HepG2 (cell line): ENCODE results near the gene HSF2BP. TPM values are rescaled to one million over a fixed set of nuclear protein-coding genes. Genes with fewer than 3 reads are reported as not detected.

Source experiments
- AGO1 ChIP-seq: fragments of 200-400 bp; formaldehyde crosslinking; IDR thresholded peaks from 2 replicates; pipeline ENCODE4 v1.6.1; 2017; ENCODE audit warnings: mild to moderate bottlenecking, low read depth, low read length, moderate library complexity; ENCODE audit not compliant: poor library complexity, severe bottlenecking
- ARNTL ChIP-seq: sonication (generic); formaldehyde crosslinking; IDR thresholded peaks from 2 replicates; pipeline ENCODE4 v1.4.0; 2020; ENCODE audit warnings: mild to moderate bottlenecking, missing genetic modification reagents
- FIP1L1 ChIP-seq: fragments of 200-400 bp; formaldehyde crosslinking; IDR thresholded peaks from 2 replicates; pipeline ENCODE4 v1.6.1; 2018; ENCODE audit warnings: low read depth, mild to moderate bottlenecking, low read length, moderate library complexity, borderline replicate concordance; ENCODE audit not compliant: insufficient read depth
- HDAC6 ChIP-seq: fragments of 200-600 bp; sonication (generic); IDR thresholded peaks from 2 replicates; pipeline ENCODE4 v1.7.0; 2017; ENCODE audit warnings: mild to moderate bottlenecking, antibody characterized with exemption, low read length, low read depth
- ISL2 ChIP-seq: sonication (generic); formaldehyde crosslinking; IDR thresholded peaks from 2 replicates; pipeline ENCODE4 v1.5.0; 2020; ENCODE audit warnings: missing genetic modification reagents
- MATR3 ChIP-seq: sonication (generic); formaldehyde crosslinking; IDR thresholded peaks from 2 replicates; pipeline ENCODE4 v1.4.0; 2020; ENCODE audit warnings: missing genetic modification reagents
- NONO ChIP-seq, 2 experiments: fragments of 450-650 bp in 1 of 2; sonication (generic) in 1 of 2; formaldehyde crosslinking in 1 of 2; IDR thresholded peaks in 1 of 2; conservative IDR thresholded peaks in 1 of 2; 2 replicates each; pipeline versions ENCODE4 v1.6.1 to v1.8.0; 2017 to 2022; ENCODE audit warnings: mild to moderate bottlenecking in 1 of 2, missing genetic modification reagents in 1 of 2, moderate library complexity in 1 of 2
- PHF20 ChIP-seq: sonication (generic); formaldehyde crosslinking; IDR thresholded peaks from 2 replicates; pipeline ENCODE4 v1.5.0; 2020; ENCODE audit warnings: mild to moderate bottlenecking, missing genetic modification reagents
- SMC3 ChIP-seq: IDR thresholded peaks from 2 replicates; pipeline ENCODE4 v1.6.1; 2011; ENCODE audit warnings: low read length, improper control_type of control experiment
- SRSF9 ChIP-seq: fragments of 200-400 bp; formaldehyde crosslinking; IDR thresholded peaks from 2 replicates; pipeline ENCODE4 v1.6.1; 2018; ENCODE audit warnings: borderline replicate concordance, mild to moderate bottlenecking, low read depth, low read length; ENCODE audit not compliant: insufficient read depth, poor library complexity, severe bottlenecking
- THAP11 ChIP-seq: IDR thresholded peaks from 2 replicates; pipeline ENCODE4 v1.6.1; 2016; ENCODE audit warnings: missing biosample characterization, missing genetic modification reagents
- U2AF1 ChIP-seq: fragments of 200-400 bp; formaldehyde crosslinking; optimal IDR thresholded peaks from 2 replicates; pipeline ENCODE3; 2017; ENCODE audit warnings: mild to moderate bottlenecking, low read depth, low read length
- ZBTB42 ChIP-seq: sonication (generic); formaldehyde crosslinking; IDR thresholded peaks from 2 replicates; pipeline ENCODE4 v1.5.0; 2020; ENCODE audit warnings: mild to moderate bottlenecking, missing genetic modification reagents
- ZNF10 ChIP-seq: sonication (generic); formaldehyde crosslinking; IDR thresholded peaks from 2 replicates; pipeline ENCODE4 v1.4.0; 2020; ENCODE audit warnings: mild to moderate bottlenecking, low read depth, missing genetic modification reagents, borderline replicate concordance
- ZNF441 ChIP-seq: sonication (generic); formaldehyde crosslinking; IDR thresholded peaks from 2 replicates; pipeline ENCODE4 v1.7.0; 2021; ENCODE audit warnings: missing genetic modification reagents, borderline replicate concordance
- ZNF547 ChIP-seq: sonication (generic); formaldehyde crosslinking; IDR thresholded peaks from 2 replicates; pipeline ENCODE4 v1.5.1; 2020; ENCODE audit warnings: mild to moderate bottlenecking, missing genetic modification reagents
- ZNF577 ChIP-seq: sonication (generic); formaldehyde crosslinking; IDR thresholded peaks from 2 replicates; pipeline ENCODE4 v1.4.0; 2020; ENCODE audit warnings: mild to moderate bottlenecking, low read depth, missing genetic modification reagents, borderline replicate concordance
- ZNF614 ChIP-seq: IDR thresholded peaks from 2 replicates; pipeline ENCODE4 v1.6.1; 2018; ENCODE audit warnings: missing biosample characterization, missing genetic modification reagents, inconsistent platforms, borderline replicate concordance
- ZNF646 ChIP-seq: sonication (generic); formaldehyde crosslinking; IDR thresholded peaks from 2 replicates; pipeline ENCODE4 v1.9.0; 2021; ENCODE audit warnings: mild to moderate bottlenecking, missing genetic modification reagents
- ZNF720 ChIP-seq: sonication (generic); formaldehyde crosslinking; IDR thresholded peaks from 2 replicates; pipeline ENCODE4 v1.4.0; 2020; ENCODE audit warnings: missing genetic modification reagents
- ZNF816 ChIP-seq: sonication (generic); formaldehyde crosslinking; IDR thresholded peaks from 2 replicates; pipeline ENCODE4 v1.8.0; 2022; ENCODE audit warnings: missing genetic modification reagents, mild to moderate bottlenecking, borderline replicate concordance
- ZSCAN5A ChIP-seq: sonication (generic); formaldehyde crosslinking; IDR thresholded peaks from 2 replicates; pipeline ENCODE4 v1.8.0; 2022; ENCODE audit warnings: mild to moderate bottlenecking, missing genetic modification reagents, borderline replicate concordance
- polyA plus RNA-seq, 8 experiments: library from polyadenylated mRNA; depleted of rRNA in 3 of 8; stranded (reverse) in 7 of 8; unstranded in 1 of 8; fragments of >200 nt; fragmentation: Illumina TruSeq in 4 of 8; extraction: Trizol in 4 of 8; gene quantifications; 2 replicates each; pipeline versions ENCODE4 v1.2.1 to v1.2.3, GENCODE V29; 2011 to 2016; ENCODE audit warnings: low read depth in 4 of 8, missing spikeins in 1 of 8, mixed read lengths in 1 of 8; ENCODE audit not compliant: insufficient read depth in 1 of 8
- total RNA-seq, 5 experiments: library from RNA; depleted of rRNA; stranded (reverse); fragments of >200 nt; fragmentation: Illumina TruSeq; extraction: Trizol; gene quantifications; 2 replicates each; pipeline ENCODE4 v1.2.3, GENCODE V29; 2016; ENCODE audit warnings: low read depth in 1 of 5

HSF2BP gene
- total and polyA plus RNA-seq, 2 of the 13 experiments (the other 11 are each of a cell fraction or from before 2014, with no cell fraction given) = 0.67 to 2.2 TPM

DNA sequence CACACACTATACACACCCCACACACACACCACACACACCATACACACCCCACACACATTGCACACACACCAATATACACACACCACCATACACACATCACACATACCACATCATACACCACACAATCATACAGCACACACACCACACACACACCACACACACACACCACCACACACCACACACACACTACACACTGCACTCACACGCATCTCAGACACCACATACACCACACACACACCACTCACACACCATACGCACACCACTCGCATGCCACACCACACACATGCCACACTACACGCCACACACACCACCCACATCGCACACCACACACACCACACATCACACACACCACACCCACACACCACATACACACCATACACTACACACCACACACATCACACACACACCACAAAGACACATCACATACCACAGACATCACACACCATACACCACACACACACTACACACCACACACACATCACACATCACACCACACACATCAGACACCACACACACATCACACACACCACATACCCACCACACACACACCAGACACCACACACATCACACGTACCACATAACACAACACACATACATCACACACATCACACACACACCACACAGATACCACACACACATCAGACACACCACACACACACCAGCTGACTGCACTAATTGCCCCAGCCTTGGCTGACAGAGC lies 54.6 kb downstream of the HSF2BP start (continued):
- TF ChIP-seq U2AF1 (no peak), PHF20 (CRISPR knock-in tag) (0 out of 2 replicates have a peak, but pooled peaks have one; percentile 24), SMC3 (no peak), ISL2 (CRISPR knock-in tag) (no peak), HDAC6 (no peak), ZNF577 (no peak), SRSF9 (no peak), MATR3 (CRISPR knock-in tag) (no peak), ZBTB42 (CRISPR knock-in tag) (no peak), ZNF816 (CRISPR knock-in tag) (no peak), FIP1L1 (no peak), NONO (IDR thresholded peaks at IDR 0.05) (no peak), NONO (CRISPR knock-in tag; conservative IDR thresholded peaks at IDR 0.05) (no peak), ZNF441 (no peak), ARNTL (CRISPR knock-in tag) (no peak), ZNF646 (CRISPR knock-in tag) (peak; percentile 81), ZSCAN5A (CRISPR knock-in tag) (no peak), ZNF10 (CRISPR knock-in tag) (no peak), AGO1 (no peak), THAP11 (CRISPR knock-in tag) (no peak), ZNF614 (CRISPR knock-in tag) (no peak), ZNF547 (CRISPR knock-in tag) (no peak), ZNF720 (CRISPR knock-in tag) (no peak)
